ENCODE measurements around the gene ID2. TPM values are rescaled to one million over a fixed set of nuclear protein-coding genes. Genes with fewer than 3 reads are reported as not detected.
A peak's percentile ranks its signal among the peaks of the same experiment; 100 is the strongest.

ID2 gene
- total RNA-seq, 2 experiments from 2014 or later = 299 to 324 TPM

- H3K27ac Mint-ChIP-seq = peak overlapping the region; percentile 66
- H3K27me3 Mint-ChIP-seq = peaks cover 43% of the 10 kb centered on the region
- CTCF ChIA-PET = interaction anchor here (1.6 to 4.8 kb wide), 2 partner anchors 8 to 134 kb away, joined by 4 to 54 read pairs; no protein-coding TSS in a partner anchor
- peaks cover 37% of the 10 kb centered on the region for H3K36me3 Mint-ChIP-seq (ENCODE audit: low read depth)
- H3K9me3 Mint-ChIP-seq = peaks cover 20% of the 10 kb centered on the region
- H3K4me1 Mint-ChIP-seq = peaks cover 26% of the 10 kb centered on the region
- DNase-seq = peak; percentile 52
- peak overlapping the region; percentile 84 for H3K4me3 Mint-ChIP-seq
- POLR2A ChIA-PET = interaction anchor here (0.6 to 6.7 kb wide), 11 partner anchors 46 to 956 kb away, joined by 3 to 230 read pairs (median 5); no protein-coding TSS in a partner anchor
Observed at GRCh38 chr2:8677646-8678592, 3.9 kb upstream of the ID2 start.

- peaks cover 14% of the 10 kb centered on the region for H3K9me3 Mint-ChIP-seq
- H3K27ac Mint-ChIP-seq = peak overlapping the region; percentile 91
- peaks cover 42% of the 10 kb centered on the region for H3K36me3 Mint-ChIP-seq (ENCODE audit: low read depth)
- H3K4me1 Mint-ChIP-seq = peaks cover 26% of the 10 kb centered on the region
- peak; percentile 91 for DNase-seq
- CTCF ChIA-PET = interaction anchor here (1.6 to 4.8 kb wide), 2 partner anchors 9 to 136 kb away, joined by 4 to 54 read pairs; no protein-coding TSS in a partner anchor
- peaks cover 36% of the 10 kb centered on the region for H3K27me3 Mint-ChIP-seq
- POLR2A ChIA-PET = interaction anchor here (0.6 to 6.7 kb wide), 14 partner anchors 71 to 957 kb away, joined by 3 to 230 read pairs (median 7); no protein-coding TSS in a partner anchor
- H3K4me3 Mint-ChIP-seq = peak overlapping the region; percentile 84
Observed at GRCh38 chr2:8678731-8679566, 2.9 kb upstream of the ID2 start.

- peaks cover 9% of the 10 kb centered on the region for H3K9me3 Mint-ChIP-seq
- H3K27me3 Mint-ChIP-seq = peaks cover 31% of the 10 kb centered on the region
- H3K27ac Mint-ChIP-seq = peak overlapping the region; percentile 91
- no peak for DNase-seq
- ChIA-PET CTCF (interaction anchor here (1.6 to 4.8 kb wide), 2 partner anchors 10 to 136 kb away, joined by 4 to 54 read pairs; no protein-coding TSS in a partner anchor), POLR2A (interaction anchor here (1.0 to 6.7 kb wide), 12 partner anchors 71 to 953 kb away, joined by 3 to 230 read pairs (median 16); no protein-coding TSS in a partner anchor)
- H3K36me3 Mint-ChIP-seq (ENCODE audit: low read depth) = peaks cover 42% of the 10 kb centered on the region
- H3K4me3 Mint-ChIP-seq = peak overlapping the region; percentile 84
- peaks cover 28% of the 10 kb centered on the region for H3K4me1 Mint-ChIP-seq
Observed at GRCh38 chr2:8679567-8679826, 2.4 kb upstream of the ID2 start.

GRCh38 chr2:8679827-8680731, 1.8 kb upstream of the ID2 start:
- H3K36me3 Mint-ChIP-seq (ENCODE audit: low read depth) = peaks cover 41% of the 10 kb centered on the region
- H3K27ac Mint-ChIP-seq = peak overlapping the region; percentile 91
- ChIA-PET POLR2A (interaction anchor here (0.7 to 6.7 kb wide), 32 partner anchors 48 to 1802 kb away, joined by 3 to 230 read pairs (median 9); partner anchors contain the start of gene RSAD2), CTCF (interaction anchor here (0.6 to 4.8 kb wide), 12 partner anchors 10 to 1764 kb away, joined by 3 to 54 read pairs (median 4); no protein-coding TSS in a partner anchor)
- H3K27me3 Mint-ChIP-seq = peaks cover 25% of the 10 kb centered on the region
- H3K4me3 Mint-ChIP-seq = peak overlapping the region; percentile 84
- peaks cover 31% of the 10 kb centered on the region for H3K4me1 Mint-ChIP-seq
- DNase-seq = peak; percentile 36
- H3K9me3 Mint-ChIP-seq = peaks cover 3% of the 10 kb centered on the region

GRCh38 chr2:8680822-8681760, 765 bp upstream of the ID2 start:
- DNase-seq = peak; percentile 75
- Mint-ChIP-seq H3K4me3 (peak overlapping the region; percentile 84), H3K27ac (peak overlapping the region; percentile 91), H3K27me3 (peaks cover 15% of the 10 kb centered on the region), H3K9me3 (no peaks in the 10 kb centered on the region), H3K36me3 (ENCODE audit: low read depth) (peaks cover 33% of the 10 kb centered on the region), H3K4me1 (peaks cover 31% of the 10 kb centered on the region)
- ChIA-PET POLR2A (interaction anchor here (0.6 to 6.7 kb wide), 70 partner anchors 11 to 1816 kb away, joined by 3 to 230 read pairs (median 6); partner anchors contain the start of genes ADAM17, CMPK2, KIDINS220 and MBOAT2), CTCF (interaction anchor here (0.6 to 4.8 kb wide), 21 partner anchors 11 to 1765 kb away, joined by 3 to 54 read pairs (median 3); no protein-coding TSS in a partner anchor)

GRCh38 chr2:8682719-8683667, 1.1 kb downstream of the ID2 start:
- peaks cover 32% of the 10 kb centered on the region for H3K36me3 Mint-ChIP-seq (ENCODE audit: low read depth)
- ChIA-PET CTCF (interaction anchor here (0.7 to 4.8 kb wide), 9 partner anchors 140 to 1480 kb away, joined by 3 to 54 read pairs (median 5); no protein-coding TSS in a partner anchor), POLR2A (interaction anchor here (0.5 to 6.7 kb wide), 52 partner anchors 10 to 1805 kb away, joined by 3 to 230 read pairs (median 8); partner anchors contain the start of genes ITGB1BP1, KIDINS220, MBOAT2 and RSAD2)
- peak overlapping the region; percentile 94 for H3K27ac Mint-ChIP-seq
- peak overlapping the region; percentile 96 for H3K4me3 Mint-ChIP-seq
- H3K27me3 Mint-ChIP-seq = peaks cover 2% of the 10 kb centered on the region
- H3K4me1 Mint-ChIP-seq = peaks cover 22% of the 10 kb centered on the region
- peak; percentile 56 for DNase-seq
- H3K9me3 Mint-ChIP-seq = no peaks in the 10 kb centered on the region

GRCh38 chr2:8684540-8684877, 2.7 kb downstream of the ID2 start:
- ChIA-PET CTCF (interaction anchor here (0.9 to 1.5 kb wide), 6 partner anchors 140 to 1257 kb away, joined by 3 to 12 read pairs (median 5); no protein-coding TSS in a partner anchor), POLR2A (interaction anchor here (0.8 to 1.8 kb wide), 29 partner anchors 96 to 1256 kb away, joined by 3 to 38 read pairs (median 4); no protein-coding TSS in a partner anchor)
- peak; percentile 61 for DNase-seq
- Mint-ChIP-seq H3K27me3 (peaks cover 4% of the 10 kb centered on the region), H3K27ac (peak overlapping the region; percentile 96), H3K4me3 (peak overlapping the region; percentile 96), H3K4me1 (peaks cover 16% of the 10 kb centered on the region), H3K9me3 (no peaks in the 10 kb centered on the region), H3K36me3 (ENCODE audit: low read depth) (peaks cover 32% of the 10 kb centered on the region)

- peaks cover 5% of the 10 kb centered on the region for H3K27me3 Mint-ChIP-seq
- H3K4me3 Mint-ChIP-seq = peak overlapping the region; percentile 96
- peaks cover 32% of the 10 kb centered on the region for H3K36me3 Mint-ChIP-seq (ENCODE audit: low read depth)
- no peaks in the 10 kb centered on the region for H3K9me3 Mint-ChIP-seq
- ChIA-PET POLR2A (interaction anchor here (0.8 to 1.8 kb wide), 29 partner anchors 97 to 1257 kb away, joined by 3 to 38 read pairs (median 4); no protein-coding TSS in a partner anchor), CTCF (interaction anchor here (0.9 to 1.5 kb wide), 6 partner anchors 140 to 1257 kb away, joined by 3 to 12 read pairs (median 5); no protein-coding TSS in a partner anchor)
- peak; percentile 68 for DNase-seq
- peak overlapping the region; percentile 96 for H3K27ac Mint-ChIP-seq
- peaks cover 10% of the 10 kb centered on the region for H3K4me1 Mint-ChIP-seq
Observed at GRCh38 chr2:8684878-8685696, 3.2 kb downstream of the ID2 start.

GRCh38 chr2:8685697-8686358, 4.0 kb downstream of the ID2 start:
- DNase-seq = peak; percentile 82
- no peaks in the 10 kb centered on the region for H3K9me3 Mint-ChIP-seq
- peaks cover 8% of the 10 kb centered on the region for H3K4me1 Mint-ChIP-seq
- peak overlapping the region; percentile 0 for H3K27ac Mint-ChIP-seq
- CTCF ChIA-PET = no interaction called here
- H3K27me3 Mint-ChIP-seq = peaks cover 6% of the 10 kb centered on the region
- peaks cover 32% of the 10 kb centered on the region for H3K36me3 Mint-ChIP-seq (ENCODE audit: low read depth)
- POLR2A ChIA-PET = interaction anchor here (1.0 to 1.8 kb wide), 9 partner anchors 97 to 1258 kb away, joined by 3 to 38 read pairs (median 9); no protein-coding TSS in a partner anchor
- peak overlapping the region; percentile 51 for H3K4me3 Mint-ChIP-seq

Measured in activated CD4-positive, alpha-beta memory T cell treated with anti-CD3 and anti-CD28 coated beads, Interleukin-2, amount 10 ng/mL, durations not matched to agents 7 days and 5 days (primary cell).